Measurements from ENCODE around the gene ADAM8. TPM values are rescaled to one million over a fixed set of nuclear protein-coding genes. Genes with fewer than 3 reads are reported as not detected.

The ADAM8 gene
- total and polyA plus RNA-seq, 2 donors, result 3.0 to 5.7 TPM

DNA sequence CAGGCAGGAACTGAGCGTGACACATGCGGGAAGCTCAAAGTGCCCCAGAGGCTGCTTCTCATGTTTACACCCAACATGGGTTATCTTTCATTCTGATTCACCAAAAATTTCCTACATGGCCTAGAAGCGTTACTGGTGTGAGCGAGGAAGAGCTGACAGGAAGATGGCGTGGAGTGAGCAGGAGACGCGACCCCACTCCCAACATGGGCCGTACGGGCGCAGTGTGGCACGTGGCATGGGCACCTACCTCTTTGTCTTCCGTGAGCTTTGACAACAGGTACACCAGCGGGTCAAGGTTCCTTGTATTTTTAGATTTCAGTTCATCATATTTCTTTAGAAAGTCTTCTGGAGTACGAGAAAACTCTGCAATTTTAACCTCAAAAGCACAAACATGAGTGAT, 23.1 kb upstream of the ADAM8 start:
- Histone ChIP-seq H3K36me3 (ENCODE audit: insufficient read depth) (peaks cover 16% of the 10 kb centered on the region), H3K4me1 (ENCODE audit: insufficient read depth) (no peaks in the 10 kb centered on the region)

DNA sequence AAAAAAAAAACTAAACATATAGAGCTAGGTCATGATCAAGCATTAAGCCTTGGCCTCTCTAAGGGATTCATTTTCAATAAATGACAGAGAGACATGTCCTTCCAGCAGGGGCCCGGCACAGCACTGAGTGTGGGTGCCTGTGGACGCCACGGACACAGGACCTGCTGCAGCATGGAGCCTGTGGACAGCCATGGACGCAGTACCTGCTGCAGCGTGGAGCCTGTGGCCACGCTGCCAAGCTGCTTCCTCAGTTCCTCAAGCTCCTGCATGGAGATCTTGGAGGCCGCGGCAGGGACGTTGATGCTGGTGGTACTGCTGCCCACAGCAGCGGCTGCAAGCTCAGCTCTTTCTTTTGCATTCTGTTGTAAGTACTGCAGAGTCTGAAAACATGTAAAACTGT, 22.6 kb upstream of the ADAM8 start:
- 90% methylated on average over 10 of the region's 10 CpGs for WGBS
- H3K27ac ChIP-seq (ENCODE audit: low read depth), result no peak overlapping the region
- H3K4me3 ChIP-seq (ENCODE audit: low read depth, low read length), result no peak overlapping the region
- no peaks in the 10 kb centered on the region for H3K4me1 ChIP-seq (ENCODE audit: insufficient read depth)
- peaks cover 18% of the 10 kb centered on the region for H3K36me3 ChIP-seq (ENCODE audit: insufficient read depth)
- no peak for DNase-seq (ENCODE audit: extremely low spot score)

More for the DNA sequence above, 23.1 kb upstream of the ADAM8 start:
- WGBS, result 95% methylated on average over 14 of the region's 14 CpGs
- H3K4me3 ChIP-seq (ENCODE audit: low read depth, low read length), result no peak overlapping the region
- no peak overlapping the region for H3K27ac ChIP-seq (ENCODE audit: low read depth)
- DNase-seq (ENCODE audit: extremely low spot score), result no peak

DNA sequence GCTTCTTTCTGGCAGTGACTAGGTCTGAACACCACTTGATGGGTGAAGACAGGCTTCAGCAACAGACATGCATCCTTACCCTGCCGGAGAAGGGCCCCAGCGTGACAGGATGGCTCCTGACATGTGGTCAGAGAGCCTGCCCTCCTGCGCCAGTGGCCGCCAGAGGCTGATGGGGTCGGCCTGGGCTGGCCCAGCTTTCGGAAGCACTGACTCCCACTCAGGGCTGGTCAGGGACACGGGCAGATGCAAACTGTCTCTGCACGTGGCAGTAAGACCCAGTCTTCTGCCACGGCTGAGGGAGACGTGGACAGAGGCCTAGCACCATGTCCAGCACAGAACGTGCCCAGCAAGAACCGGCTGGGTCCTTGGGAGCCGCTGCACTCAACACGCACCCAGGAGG, 21.8 kb upstream of the ADAM8 start:
- DNase-seq (ENCODE audit: extremely low spot score), result no peak
- H3K4me3 ChIP-seq (ENCODE audit: low read depth, low read length), result no peak overlapping the region
- no peak overlapping the region for H3K27ac ChIP-seq (ENCODE audit: low read depth)
- peaks cover 20% of the 10 kb centered on the region for H3K36me3 ChIP-seq (ENCODE audit: insufficient read depth)
- no peaks in the 10 kb centered on the region for H3K4me1 ChIP-seq (ENCODE audit: insufficient read depth)
- 93% methylated on average over 14 of the region's 14 CpGs for WGBS

DNA sequence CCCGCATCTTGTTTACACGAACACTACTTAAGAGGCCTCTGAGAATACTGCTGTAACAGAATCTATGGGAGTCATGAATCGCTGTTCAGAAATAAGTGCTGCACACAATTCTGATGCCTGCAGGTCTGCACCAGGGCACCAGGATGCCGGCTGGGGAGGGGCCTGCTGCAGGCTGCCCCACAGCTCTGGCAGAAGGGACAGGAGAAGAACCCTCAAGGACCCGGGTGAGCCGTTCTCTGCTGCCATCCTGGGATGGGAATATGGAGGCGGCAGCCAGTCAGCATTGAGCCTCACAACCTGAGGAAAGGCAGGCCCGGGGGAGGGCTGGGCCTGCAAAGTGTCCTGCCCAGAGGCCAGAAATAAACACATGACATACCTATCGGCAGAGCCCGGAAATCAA, 20.8 kb upstream of the ADAM8 start:
- H3K36me3 ChIP-seq (ENCODE audit: insufficient read depth), result peaks cover 22% of the 10 kb centered on the region
- no peak for DNase-seq (ENCODE audit: extremely low spot score)
- H3K4me3 ChIP-seq (ENCODE audit: low read depth, low read length), result no peak overlapping the region
- no peak overlapping the region for H3K27ac ChIP-seq (ENCODE audit: low read depth)
- H3K4me1 ChIP-seq (ENCODE audit: insufficient read depth), result no peaks in the 10 kb centered on the region
- WGBS, result 95% methylated on average over 10 of the region's 10 CpGs

DNA sequence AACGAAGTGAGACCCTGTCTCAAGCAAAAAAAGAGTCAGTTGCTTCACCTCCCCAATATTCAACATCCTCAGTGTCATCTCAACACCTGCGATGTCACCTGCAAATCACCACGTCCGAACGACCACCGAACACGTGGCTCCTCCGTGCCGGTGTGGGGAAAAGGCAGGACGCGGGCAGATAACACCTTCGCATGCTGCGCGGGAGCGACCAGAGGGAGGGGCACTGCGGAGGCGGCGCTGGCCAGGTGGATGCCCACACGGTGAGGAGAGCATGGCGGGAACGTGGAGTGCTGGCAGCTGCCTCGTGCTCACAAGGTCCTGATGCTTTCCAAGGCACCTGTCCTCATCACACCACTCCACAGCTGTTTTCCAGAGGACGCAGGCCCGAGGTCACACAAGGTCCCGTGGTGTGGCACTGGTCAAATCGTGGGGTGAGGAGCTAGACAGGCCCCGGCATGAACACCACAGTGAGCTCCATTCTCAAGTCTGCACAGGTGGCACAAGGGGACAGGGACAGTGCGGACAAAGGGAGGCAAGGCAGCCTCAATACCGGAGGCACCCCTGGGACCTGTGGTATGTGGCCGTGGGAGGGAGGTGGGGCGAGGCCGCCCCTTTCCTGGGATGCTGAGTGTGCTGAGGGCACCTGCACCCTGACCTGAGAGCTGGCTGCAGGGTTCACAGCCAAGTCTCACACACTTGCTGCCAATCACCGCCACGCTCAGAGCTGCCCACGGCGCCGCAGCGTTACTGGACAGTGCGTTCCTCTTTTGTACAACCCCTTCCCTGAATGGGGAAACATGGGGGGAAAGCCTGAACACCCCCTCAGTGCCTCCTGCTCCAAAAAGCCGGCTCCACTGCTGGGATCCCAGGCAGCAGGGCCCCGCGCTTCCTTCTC, 19.0 kb upstream of the ADAM8 start:
- DNase-seq (ENCODE audit: extremely low spot score), result no peak
- H3K36me3 ChIP-seq (ENCODE audit: insufficient read depth), result peaks cover 22% of the 10 kb centered on the region
- 95% methylated on average over 42 of the region's 42 CpGs for WGBS
- H3K4me3 ChIP-seq (ENCODE audit: low read depth, low read length), result no peak overlapping the region
- H3K4me1 ChIP-seq (ENCODE audit: insufficient read depth), result no peaks in the 10 kb centered on the region
- H3K27ac ChIP-seq (ENCODE audit: low read depth), result no peak overlapping the region

DNA sequence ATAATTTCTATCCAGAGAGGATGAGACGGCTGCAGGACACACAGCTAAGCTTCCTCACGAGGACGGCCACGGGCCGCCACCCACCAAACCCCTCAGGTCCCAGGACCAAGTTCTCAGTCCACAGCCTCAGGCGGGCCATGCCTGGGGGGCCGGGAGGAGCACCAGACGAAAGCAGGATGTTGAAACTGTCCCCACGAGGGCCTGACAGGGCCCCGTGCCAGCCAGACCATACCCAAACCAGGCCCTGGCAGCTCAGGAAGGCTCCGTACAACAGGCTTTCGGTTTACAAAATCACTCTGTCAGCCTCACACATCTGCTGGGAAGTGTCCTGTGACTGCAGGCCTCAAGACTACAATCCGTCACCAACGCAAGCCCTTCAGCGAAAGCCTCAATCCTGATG, 17.5 kb upstream of the ADAM8 start:
- DNase-seq (ENCODE audit: extremely low spot score), result no peak
- Histone ChIP-seq H3K27ac (ENCODE audit: low read depth) (no peak overlapping the region), H3K4me1 (ENCODE audit: insufficient read depth) (no peaks in the 10 kb centered on the region), H3K4me3 (ENCODE audit: low read depth, low read length) (no peak overlapping the region), H3K36me3 (ENCODE audit: insufficient read depth) (peaks cover 14% of the 10 kb centered on the region)
- 90% methylated on average over 15 of the region's 15 CpGs for WGBS

DNA sequence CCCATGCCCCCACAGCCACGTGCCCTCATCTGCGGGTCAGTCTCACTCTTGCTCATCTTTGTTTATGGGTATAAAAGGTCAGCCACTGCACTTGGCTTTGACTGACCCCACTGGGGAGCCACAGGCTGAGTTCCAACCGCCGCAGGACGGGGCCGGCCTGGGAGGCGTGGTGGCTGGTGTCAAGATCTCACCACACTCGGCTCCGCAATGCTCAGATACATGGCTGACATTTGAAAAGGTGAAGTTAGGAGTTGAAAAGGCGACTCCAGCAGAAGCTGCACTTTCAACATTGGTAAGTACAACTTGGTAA, 17.1 kb upstream of the ADAM8 start:
- Histone ChIP-seq H3K4me1 (ENCODE audit: insufficient read depth) (no peaks in the 10 kb centered on the region), H3K4me3 (ENCODE audit: low read depth, low read length) (no peak overlapping the region), H3K36me3 (ENCODE audit: insufficient read depth) (peaks cover 13% of the 10 kb centered on the region), H3K27ac (ENCODE audit: low read depth) (no peak overlapping the region)
- 92% methylated on average over 10 of the region's 10 CpGs for WGBS
- no peak for DNase-seq (ENCODE audit: extremely low spot score)

DNA sequence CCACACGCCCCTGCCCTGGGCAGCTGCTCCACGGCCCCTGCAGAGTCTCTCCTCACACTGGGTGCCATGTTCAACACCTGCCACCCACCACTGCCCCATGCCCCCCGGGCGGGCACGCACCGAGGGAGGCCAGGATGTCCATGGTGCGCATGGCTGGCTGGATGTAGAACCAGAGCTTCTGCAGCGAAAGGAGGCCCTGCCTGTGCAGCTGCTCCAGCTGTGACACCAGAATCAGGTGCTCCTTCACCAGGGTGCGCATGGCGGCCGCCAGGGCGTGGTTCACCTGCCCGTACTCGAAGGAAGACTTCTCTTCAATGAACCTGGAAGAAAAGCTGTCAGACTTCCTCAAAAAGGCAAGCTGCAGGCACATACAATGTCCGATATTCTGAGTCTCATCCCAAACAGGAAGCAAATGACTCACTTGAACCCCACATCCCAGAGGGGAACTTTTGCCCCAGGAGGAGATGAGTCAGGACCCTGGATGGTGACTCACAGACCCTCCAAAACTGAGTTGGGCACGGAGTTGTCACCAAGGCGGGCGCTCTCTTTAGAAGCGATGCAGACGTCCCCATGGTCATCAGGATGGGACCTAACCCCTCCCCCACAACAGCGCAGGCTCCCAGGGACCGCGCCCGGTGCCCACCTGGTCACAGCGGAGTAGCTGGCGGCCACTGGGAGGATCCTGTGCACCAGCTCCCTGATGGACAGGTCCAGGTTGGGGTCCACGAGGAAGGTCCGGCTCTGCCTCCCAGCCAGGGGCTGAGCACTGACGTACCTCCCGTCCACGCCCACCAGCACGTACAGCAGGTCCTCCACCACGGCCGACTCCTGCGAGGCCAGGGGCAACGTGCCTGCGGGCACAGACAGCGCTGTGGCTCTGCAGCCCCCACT, 16.5 kb upstream of the ADAM8 start:
- Histone ChIP-seq H3K4me1 (ENCODE audit: insufficient read depth) (no peaks in the 10 kb centered on the region), H3K36me3 (ENCODE audit: insufficient read depth) (peaks cover 13% of the 10 kb centered on the region), H3K4me3 (ENCODE audit: low read depth, low read length) (no peak overlapping the region), H3K27ac (ENCODE audit: low read depth) (no peak overlapping the region)
- WGBS, result 91% methylated on average over 38 of the region's 38 CpGs
- no peak for DNase-seq (ENCODE audit: extremely low spot score)

DNA sequence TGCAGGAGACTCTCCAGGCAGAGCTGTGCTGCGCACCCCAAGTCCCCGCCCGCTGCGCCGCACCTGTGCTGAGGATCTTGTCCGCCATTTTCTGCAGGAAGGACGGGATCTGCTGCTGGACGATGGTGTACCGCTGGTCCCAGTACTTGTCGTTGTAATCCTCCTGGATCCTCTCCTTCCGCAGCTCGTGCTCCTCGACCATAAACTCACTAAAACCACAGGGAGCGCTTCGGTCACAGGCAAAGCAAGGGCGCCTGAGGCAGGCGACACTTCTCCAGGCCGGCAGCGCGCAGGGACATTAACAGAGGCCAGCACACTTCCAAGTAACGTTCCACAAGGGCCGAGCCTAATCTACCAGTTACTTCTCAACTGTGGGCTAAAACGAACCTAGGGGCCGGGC, 13.1 kb upstream of the ADAM8 start:
- WGBS, result 96% methylated on average over 24 of the region's 24 CpGs

DNA sequence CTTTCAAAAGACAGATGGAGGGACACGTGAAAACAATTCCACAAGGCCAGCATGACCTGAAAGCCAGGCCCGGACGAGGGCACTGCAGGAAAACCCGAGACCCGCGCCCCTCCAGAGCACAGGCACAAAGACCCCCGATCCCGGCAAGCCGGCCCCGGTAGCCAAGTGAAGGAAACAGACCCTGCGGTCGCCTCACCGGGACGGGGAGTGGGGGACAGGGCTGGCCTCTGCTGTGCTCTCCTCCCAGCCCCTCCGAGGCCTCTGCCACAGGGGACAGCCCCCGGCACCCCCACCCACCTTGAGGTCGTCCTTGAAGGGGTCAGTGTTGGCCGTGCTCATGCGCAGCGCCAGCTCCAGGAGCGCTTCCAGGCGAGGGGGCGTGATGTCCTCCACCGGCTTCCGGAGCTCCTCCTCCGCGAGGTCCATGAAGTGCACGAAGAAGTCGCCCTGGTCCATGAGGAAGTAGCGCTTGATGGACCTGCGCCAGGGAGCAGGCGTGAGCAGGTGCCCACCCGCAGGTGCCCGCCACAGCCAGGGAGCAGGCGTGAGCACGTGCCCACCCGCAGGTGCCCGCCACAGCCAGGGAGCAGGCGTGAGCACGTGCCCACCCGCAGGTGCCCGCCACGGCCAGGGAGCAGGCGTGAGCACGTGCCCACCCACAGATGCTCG, 11.3 kb upstream of the ADAM8 start:
- H3K36me3 ChIP-seq (ENCODE audit: insufficient read depth), result peaks cover 7% of the 10 kb centered on the region
- 95% methylated on average over 46 of the region's 46 CpGs for WGBS
- H3K27ac ChIP-seq (ENCODE audit: low read depth), result no peak overlapping the region
- DNase-seq (ENCODE audit: extremely low spot score), result no peak
- no peak overlapping the region for H3K4me3 ChIP-seq (ENCODE audit: low read depth, low read length)
- no peaks in the 10 kb centered on the region for H3K4me1 ChIP-seq (ENCODE audit: insufficient read depth)

More for the DNA sequence above, 13.1 kb upstream of the ADAM8 start:
- H3K4me1 ChIP-seq (ENCODE audit: insufficient read depth), result no peaks in the 10 kb centered on the region
- no peak overlapping the region for H3K27ac ChIP-seq (ENCODE audit: low read depth)
- DNase-seq (ENCODE audit: extremely low spot score), result no peak
- peaks cover 9% of the 10 kb centered on the region for H3K36me3 ChIP-seq (ENCODE audit: insufficient read depth)
- no peak overlapping the region for H3K4me3 ChIP-seq (ENCODE audit: low read depth, low read length)

DNA sequence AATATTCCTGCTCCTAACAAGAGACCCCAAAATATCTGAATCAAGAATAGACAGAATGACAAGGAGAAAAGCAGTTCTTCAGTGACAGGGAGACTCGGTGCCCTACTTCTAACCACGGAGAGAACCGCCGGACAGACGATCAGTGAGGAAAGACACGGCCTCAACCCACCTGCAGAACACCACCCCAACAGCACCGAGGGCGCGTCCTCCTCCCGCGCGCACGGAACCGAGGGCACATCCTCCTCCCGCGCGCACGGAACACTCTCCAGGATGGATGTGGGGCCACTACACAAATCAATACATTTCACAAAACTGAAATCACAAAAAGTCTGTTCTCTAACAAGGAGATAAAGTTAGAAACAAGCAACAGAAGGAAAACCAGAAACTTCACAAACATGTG, 9.7 kb upstream of the ADAM8 start:
- WGBS, result 92% methylated on average over 18 of the region's 18 CpGs
- peaks cover 6% of the 10 kb centered on the region for H3K36me3 ChIP-seq (ENCODE audit: insufficient read depth)
- H3K4me1 ChIP-seq (ENCODE audit: insufficient read depth), result no peaks in the 10 kb centered on the region
- DNase-seq (ENCODE audit: extremely low spot score), result no peak
- no peak overlapping the region for H3K4me3 ChIP-seq (ENCODE audit: low read depth, low read length)
- no peak overlapping the region for H3K27ac ChIP-seq (ENCODE audit: low read depth)

DNA sequence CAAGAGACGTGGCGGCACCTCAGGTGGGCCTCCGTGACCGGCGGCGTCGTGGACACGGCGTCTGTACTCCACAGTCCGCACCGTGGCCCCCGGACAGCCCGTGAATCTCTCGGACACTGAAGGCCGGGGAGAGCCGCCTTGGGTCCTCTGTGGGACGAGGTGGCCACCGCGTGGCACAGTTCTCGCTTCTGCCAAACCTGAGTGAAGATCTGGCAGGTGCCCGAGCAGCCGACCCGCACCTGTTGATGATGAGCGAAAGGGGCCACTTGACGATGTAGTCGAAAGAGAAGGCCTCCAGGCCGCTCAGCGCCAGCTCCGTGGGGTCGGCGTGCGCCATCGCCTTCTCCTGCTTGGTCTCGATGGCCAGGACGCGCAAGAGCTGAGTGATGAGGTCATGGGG, 8.5 kb upstream of the ADAM8 start:
- Histone ChIP-seq H3K27ac (ENCODE audit: low read depth) (no peak overlapping the region), H3K36me3 (ENCODE audit: insufficient read depth) (peaks cover 9% of the 10 kb centered on the region), H3K4me3 (ENCODE audit: low read depth, low read length) (no peak overlapping the region), H3K4me1 (ENCODE audit: insufficient read depth) (no peaks in the 10 kb centered on the region)
- WGBS, result 95% methylated on average over 36 of the region's 36 CpGs
- DNase-seq (ENCODE audit: extremely low spot score), result no peak

DNA sequence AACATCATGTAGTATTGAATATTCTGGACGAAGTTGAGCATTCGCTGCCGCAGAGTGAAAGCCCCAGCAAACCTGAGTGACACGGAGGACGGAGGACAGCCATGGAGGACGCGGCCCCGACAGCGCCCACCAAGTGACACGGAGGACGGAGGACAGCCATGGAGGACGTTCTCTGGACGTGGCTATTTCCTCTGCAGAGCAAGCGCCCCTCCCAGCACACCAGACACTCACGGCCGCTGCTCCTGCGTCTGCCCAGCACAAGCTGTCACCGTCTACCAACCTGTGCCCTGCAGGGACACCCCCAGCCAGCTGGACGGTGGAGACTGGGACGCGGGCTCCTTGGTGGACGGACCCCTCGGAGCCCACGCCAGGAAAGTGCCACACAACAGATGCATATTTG, 7.3 kb upstream of the ADAM8 start:
- Histone ChIP-seq H3K4me1 (ENCODE audit: insufficient read depth) (no peaks in the 10 kb centered on the region), H3K4me3 (ENCODE audit: low read depth, low read length) (no peak overlapping the region), H3K27ac (ENCODE audit: low read depth) (no peak overlapping the region), H3K36me3 (ENCODE audit: insufficient read depth) (peaks cover 9% of the 10 kb centered on the region)
- WGBS, result 94% methylated on average over 24 of the region's 24 CpGs
- DNase-seq (ENCODE audit: extremely low spot score), result no peak

All from urinary bladder (tissue), 4 donors.